ENCODE results near the gene FMNL2.

The FMNL2 gene

DNA sequence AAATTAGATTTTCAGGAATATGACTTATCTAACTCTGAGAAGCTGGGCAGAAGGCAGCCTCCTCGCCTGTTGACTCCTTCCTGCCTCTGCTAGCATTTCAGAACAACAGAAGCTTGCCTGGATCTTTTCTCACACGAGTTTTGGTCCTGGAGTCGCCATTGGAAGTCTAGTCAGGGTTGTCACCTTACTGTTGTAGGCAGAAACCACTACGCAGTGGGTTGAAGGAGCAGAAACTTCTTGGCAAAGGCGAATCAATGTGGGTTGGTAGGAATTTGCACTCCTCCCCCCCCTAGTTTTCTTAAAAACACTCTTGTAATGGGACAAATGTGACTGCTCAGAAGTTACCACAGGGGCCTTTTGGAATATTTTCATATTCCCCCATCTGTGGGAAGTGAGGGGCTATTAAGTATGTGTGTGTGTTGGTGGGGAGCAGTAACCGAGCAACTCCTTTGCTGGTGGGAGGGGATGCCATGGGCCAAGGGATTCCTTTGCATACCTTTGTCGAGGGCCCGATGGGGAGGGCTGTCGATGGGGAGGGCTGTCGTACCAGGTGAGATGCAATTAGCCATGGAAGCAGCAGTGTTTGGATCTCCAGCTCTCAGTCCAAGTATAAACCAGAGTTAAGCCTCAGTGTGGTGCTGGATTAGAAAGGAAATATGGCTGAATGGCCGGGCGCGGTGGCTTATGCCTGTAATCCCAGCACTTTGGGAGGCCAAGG lies 117.4 kb downstream of the FMNL2 start:
- DNase-seq, result no peak

DNA sequence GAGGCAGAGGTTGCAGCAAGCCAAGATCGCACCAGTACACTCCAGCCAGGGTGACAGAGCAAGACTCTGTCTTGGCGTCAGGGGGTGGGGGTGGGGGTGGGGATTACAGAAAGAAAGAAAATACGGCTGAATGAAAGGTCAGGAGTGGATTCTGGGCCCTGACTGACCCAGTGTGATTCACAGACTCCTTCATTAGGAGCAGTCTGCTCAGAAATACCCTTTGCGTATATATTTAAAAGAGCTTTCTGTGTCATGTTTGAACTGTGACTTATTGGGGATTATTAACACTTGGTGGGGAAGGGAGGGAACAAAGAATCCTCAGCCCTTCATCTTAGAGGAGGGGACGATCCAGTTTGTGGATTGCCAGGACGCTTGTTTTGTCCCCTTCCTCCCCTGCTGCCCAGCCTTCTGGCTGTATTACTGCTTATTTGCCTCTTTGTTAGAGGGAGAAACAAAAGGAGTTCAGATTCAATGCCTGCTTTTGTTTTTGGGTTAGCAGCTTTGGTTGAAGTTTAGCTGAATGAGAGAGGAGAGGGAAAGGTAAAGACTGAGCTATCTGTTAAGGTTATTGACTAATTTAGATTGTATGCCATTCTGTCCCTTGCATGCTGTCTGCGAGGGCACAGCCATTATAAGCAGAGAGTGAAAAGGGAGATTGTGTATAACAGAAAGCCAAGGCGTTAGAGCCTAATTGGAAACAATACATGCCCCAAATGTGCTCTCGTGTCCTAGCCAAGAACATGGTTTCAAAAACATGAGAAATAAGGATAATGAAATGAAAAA lies 118.3 kb downstream of the FMNL2 start:
- no peak for DNase-seq

DNA sequence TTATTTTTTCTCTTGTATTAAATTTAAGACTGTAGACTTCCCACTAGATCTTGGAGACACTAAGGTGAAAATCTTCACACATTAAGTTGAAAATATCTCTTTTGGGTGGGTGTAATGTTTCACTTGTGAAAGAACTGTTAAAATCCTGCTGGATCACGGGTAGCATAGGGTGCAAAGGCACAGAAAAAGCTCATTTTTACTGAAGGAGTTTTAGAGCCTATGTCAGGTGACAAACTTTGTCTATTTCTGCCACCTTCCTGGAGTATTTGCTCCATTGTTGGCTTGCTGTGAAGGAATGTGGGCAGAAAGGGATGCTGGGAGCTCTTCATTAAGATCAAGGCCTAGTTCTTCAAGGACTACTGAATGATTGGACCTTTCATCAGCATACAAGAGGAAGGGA lies 119.4 kb downstream of the FMNL2 start:
- DNase-seq, result no peak

DNA sequence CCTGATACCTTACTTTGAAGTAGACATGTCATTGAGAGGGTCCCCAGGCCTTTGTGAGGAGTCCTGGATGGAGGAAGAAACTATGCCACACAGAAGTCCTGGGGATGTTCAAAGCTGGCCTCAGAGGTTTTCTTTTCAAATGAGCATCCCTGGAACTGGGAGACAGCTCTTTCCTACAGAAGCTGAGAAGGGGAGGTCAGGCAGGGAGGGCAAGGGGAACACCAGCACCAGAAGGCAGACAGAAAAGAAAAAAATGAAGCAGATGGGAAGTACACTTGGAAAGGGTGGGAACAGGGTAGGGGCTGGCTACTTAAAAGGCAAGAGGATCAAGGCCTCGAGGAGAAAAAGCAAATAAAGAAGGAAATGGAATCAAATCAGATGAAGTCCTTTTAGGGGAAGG lies 120.0 kb downstream of the FMNL2 start:
- DNase-seq, result no peak

DNA sequence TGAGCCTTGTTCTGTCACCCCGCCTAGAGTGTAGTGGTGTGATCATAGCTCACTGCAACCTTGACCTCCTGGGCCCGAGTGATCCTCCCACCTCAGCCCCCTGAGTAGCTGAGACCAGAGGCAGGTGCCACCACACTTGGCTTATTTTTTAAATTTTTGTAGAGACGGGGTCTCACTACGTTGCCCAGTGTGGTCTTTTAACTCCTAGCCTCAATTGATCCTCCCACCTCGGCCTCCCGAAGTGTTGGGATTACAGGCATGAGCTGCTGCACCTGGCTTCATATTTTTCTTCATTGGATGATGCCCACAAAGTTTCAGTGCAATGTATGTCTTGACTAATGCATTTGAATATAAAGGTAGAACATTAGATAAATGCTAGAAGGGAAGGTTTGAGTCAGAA lies 120.8 kb downstream of the FMNL2 start:
- DNase-seq, result no peak

DNA sequence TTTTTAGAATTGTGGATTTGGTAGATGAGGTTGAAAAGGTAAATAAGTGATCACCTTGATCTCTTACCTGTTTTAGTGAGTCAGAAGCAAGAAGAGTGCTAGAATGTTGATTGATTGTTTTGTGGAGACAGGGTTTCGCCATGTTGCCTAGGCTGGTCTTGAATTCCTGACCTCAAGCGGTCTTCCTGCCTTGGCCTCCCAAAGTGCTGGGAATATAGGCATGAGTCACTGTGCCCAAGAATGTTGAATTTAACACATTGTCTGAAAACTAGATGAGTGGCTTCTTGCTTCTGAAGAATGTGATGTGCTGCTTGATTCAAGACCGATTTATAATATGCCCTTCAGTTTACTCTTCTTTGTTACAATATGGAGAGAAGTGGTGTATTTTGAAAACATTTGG lies 121.3 kb downstream of the FMNL2 start:
- DNase-seq, result no peak

DNA sequence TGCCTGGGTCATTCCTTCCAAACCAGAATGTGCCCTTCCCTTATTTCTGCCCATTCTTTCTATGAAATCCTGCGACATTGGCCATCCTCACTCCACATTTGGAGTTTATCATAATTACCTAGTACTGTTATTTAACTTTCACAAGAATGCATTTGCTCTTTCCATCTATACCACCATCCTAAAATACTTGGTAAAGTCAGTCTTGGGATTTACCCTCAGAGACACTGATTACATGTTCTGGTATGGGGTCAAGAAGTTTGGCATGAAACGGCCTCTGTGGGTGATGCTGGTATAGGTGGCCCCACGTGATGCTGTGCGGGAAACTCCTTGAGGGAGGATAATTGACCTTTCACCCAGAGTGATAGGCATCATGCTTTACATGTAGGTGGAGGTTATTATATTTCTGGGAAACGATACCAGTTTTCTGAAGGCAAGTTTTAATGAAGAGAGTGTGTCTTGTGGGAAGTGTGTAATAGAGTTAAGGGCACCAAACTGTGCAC lies 123.5 kb downstream of the FMNL2 start:
- DNase-seq, result no peak

DNA sequence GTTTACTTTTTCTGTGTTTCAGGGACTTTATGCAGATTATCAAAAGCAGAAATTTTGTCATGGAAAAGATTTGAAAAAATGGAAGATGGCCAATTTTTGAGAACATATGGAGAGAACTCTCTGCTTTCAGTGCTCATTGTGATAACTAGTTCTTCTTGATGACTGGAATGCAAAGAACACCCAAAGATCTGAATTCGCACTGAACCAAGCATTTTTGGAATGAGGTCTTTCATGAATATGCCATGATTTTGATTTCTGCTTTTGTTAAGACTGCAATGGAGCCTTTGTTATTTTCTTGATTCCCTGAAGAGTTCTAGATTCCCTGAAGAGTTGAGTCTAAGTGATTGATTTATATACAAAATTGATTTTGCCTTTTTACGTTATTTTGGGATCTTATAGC lies 124.1 kb downstream of the FMNL2 start:
- DNase-seq, result no peak

DNA sequence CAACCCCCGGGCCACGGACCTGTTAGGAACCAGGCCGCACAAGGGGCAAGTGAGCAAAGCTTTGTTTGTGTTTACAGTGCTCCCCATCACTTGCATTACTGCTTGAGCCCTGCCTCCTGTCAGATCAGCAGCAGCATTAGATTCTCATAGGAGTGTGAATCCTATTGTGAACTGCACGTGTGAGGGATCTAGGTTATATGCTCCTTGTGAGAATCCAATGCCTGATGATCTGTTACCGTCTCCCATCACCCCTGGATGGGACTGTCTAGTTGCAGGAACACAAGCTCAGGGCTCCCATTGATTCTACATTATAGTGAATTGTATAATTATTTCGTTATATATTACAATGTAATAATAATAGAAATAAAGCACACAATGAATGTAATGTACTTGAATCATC lies 125.6 kb downstream of the FMNL2 start:
- no peak for DNase-seq

DNA sequence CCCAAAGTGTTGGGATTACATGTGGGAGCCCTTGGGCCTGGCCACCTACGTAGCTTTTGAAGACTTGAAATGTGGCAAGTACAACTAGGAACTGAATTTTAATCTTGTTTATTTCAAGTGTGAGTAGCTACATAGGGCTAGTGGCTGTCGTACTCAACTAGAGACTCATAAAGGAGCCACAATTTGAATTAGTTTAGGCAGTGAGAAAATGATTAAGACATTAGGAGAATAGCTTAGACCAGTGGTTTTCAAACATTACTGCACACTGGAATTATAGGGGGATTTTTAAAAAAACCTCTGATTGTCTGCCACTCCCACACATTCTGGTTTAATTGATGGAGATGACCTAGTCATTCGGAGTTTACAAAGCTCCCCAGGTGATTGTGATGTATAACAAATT lies 127.1 kb downstream of the FMNL2 start:
- no peak for DNase-seq

DNA sequence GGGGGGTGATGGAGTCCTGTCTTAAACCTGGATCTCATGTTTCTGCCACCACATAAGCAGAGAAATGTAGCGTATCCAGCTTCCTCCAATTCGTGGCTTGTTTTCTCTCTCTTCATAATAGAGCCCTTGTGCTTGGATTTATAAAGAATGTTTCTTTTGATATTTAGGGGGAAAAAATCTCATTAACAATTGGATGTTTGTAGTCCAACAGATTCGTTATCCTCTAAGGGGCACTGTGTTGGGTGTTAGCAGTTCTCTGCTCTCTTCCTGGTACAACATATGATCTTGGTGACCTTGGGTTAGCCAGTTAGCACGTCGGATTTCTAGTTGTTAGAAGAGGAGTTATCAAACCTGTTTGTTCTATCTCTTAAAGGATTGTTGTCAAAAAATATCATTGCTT lies 127.8 kb downstream of the FMNL2 start:
- no peak for DNase-seq

DNA sequence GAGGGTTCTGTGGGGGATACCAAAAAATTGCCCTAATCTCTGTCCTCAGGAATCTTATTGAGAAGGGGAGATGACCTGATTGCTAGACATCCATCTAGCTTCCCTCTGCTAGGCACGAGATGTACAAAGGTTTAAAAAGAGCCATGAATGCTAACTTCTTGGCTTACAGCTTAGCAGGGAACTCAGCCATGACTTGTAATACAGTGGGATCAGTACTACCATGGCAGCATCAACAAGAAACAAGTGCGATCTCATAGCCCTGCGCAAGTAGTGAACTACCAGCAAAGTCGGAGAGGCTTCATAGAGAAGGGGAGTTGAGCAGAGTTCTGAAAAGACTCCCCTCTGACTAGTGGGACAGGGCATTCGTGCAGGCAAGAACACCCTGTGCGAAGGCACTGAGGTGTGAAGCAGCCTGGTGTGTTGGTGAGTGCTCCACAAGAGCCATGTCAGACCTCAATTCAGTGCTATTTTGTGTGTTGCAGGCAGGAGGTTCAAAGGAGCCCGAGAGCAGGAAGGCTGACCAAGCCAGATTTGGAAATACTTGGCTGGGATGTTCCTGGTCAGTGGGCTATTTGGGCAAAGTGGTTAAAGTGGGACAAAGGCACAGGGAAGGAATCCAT lies 130.0 kb downstream of the FMNL2 start:
- no peak for DNase-seq

DNA sequence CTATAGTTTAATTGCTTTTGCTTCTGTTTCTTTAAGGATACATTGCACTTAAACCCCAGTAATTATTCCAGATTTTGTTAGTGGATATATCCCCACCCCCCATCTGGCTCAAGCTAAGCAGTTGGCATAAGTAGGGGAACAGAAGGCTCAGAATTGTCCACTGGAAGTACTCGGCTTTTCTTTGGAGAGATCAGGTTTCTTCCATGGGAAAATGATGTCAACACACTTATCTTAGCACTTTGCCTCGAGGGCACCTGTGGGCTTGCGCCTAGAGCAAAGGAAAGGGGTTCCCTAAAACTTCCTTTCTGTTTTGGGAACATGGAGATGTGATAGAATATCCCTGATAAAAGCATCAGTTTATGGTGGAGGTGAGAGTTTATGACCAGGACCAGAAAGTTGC lies 130.6 kb downstream of the FMNL2 start:
- no peak for DNase-seq

DNA sequence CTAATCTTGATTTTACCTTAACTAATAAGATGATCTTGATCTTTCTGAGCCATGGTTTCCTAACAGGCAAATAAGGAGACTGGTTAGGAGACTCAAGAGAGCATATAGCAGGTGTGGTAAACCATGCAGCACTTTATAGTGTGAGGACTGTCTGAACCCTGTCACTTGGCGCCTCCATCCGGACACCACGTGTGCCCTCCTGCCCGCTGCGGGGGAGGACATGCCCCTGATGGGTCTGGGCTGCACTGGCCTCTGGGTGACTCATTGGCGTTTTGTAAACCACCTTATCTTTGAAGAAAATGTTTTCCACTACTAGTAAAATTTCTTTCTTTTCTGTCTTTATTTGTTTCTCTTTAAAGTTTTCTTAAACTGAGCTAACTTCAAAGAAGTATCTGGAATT lies 131.1 kb downstream of the FMNL2 start:
- DNase-seq, result no peak

DNA sequence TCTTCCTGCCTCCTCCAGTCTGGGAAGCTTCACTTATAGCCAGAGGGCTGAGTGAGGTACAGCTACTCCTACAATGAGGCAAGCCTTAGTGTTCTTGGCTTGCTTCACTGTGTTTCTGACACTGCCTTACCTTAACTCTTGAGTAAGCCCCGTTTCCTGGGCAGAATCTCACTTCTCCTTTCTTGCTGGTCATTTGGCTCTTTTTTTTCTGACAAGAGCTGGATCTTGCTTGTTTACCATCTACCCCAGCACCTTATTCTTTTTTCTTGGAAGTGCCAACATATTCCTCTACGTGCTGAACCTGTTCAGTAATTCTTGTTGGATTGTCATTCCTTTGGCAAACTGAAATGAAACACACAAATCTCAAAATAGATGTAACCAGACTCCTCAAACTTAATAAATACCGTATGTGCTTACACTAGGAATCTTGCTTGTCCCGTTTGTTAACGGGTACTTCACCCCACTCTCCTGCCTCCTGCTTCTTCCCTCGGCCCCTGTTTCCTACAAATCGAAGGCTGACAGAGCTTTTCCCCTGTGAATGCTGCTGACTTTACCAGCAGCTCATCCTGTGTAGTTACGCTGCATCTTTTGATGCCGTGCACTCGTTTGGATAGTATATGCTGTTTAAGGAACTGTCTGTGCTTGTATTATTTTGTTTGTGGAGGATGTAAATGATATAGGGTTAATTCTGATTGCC lies 132.2 kb downstream of the FMNL2 start:
- no peak for DNase-seq

DNA sequence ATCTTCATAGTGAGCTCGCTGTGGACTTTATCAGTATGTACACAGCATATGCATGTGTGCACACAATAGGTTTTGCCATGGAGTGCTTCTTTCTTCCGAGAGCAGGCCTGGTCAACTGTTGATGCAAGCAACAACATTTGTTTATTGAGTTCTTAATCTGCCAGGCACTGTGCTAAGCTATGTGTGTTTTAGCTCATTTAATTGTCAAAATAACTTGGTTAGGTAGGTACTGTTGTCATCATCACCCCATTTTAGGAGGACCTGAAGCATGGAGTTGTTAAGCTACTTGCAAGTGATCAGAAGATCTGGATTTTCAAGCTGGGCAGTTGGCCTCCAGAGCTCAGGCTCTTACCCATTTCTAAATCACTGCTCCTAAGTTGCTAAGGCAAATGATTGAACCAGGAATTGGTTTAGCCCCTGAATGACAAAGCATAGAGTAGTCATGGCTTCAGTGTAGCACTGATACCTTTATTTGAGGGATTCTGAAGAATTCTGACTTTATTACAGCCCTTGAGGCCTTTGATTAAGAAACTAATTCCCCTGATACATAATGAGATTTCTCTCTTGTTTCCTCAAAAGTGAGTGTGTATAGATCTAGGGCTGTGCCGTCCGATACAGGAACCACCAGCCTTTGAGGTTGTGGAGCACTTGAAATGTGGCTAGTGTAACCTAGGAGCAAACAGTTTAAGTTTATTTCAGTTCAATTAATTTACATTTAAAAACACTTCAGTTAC lies 132.9 kb downstream of the FMNL2 start:
- DNase-seq, result no peak

DNA sequence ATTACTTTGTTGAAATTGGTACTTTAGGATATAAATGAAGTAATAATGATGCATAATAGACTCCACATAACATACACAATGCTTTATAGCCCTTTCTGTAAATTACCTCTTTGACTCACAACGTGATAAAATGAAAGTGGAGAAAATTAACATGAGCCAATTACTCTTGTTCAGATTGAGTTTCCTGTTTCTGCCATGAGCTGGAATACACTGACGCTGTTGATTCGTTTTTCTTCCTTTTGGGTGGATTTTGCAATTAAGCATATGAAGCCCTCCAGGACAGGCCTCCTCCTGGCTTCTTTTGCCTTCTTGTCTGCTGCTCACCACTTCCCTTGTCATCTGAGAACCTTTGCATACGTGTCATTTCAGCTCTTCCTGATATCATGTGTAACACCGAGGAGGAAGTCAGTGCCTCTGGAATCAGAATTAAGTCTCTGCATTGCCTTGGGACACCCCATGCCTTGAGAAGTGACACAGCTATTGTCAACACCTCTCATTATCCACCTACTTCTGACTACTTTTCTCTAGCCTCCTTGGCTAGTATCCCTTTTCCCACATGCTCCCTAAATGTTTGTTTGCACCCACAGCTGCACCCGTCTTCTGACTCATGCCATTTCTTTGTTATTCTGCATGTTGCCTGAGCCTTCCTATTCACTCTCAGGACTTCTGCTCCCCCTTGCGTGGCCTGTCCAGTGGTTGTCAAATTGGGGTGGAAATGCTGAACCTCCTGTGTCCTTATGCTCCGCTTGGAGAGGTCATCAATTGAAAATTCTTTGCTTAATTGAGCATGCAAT lies 134.1 kb downstream of the FMNL2 start:
- DNase-seq, result no peak

DNA sequence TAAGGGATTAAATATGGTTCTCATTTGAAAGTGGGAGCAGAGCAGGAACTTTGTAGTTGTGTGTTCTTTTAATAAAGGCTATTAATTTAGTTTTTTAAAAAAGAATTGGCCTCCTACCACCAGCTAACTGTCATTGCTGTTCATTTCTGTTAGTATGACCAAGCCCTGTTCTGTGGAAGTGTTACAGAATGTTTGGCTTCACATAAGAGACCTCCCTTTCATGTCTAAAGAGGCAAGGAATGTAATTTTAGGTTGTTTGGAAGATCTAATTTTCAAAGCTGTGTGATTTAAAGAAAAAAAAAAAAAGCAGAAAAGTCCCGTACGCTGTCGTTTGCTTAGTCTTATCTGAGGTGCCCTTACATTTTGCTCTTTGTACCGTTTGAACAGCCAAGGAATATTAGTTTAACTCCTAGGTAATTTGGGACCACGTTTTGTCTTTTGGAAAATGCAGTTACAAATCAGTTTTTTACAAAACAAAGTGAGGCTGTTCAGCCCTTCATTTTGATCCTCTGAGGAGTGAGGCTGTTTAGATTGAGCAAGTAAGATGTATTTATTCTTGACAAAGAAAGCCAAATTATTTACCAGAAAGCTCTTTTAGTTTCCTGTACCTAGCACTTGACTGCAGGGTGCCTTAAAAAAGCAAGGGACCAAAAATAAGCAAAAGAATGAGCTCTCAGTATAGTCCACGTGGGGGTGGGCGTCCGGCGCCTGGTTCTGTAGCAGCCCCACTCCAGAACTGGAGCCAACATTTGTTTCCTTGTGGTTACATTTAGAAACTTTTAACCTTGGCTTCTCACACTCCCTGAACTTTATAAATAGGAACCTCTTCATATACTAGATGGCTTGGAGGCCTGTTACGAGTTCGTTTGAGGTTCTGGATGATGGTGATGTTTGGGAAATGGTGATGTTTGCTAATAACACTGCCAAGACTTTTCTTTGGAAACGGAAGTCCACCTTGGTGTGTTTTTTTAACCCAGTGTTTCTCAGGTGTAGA lies 136.2 kb downstream of the FMNL2 start:
- no peak for DNase-seq

DNA sequence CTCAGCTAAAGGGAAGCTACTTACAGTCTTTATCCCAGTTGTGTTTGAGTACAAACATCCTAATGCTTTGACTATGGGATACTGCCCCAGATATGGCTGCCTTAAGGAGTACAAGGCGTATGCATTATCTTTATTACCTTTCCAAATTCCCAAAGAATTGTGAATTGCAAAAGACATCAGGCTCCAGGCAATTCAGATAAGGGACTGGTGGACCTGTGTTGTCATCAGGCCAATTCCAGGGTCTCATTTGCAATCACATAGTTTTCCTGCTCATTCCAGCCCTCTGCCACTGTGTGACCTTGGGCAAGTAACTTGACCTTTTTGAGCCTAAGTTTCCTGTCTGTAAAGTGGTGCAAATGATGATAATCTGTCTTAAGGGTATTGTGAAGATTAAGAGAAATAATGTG lies 137.5 kb downstream of the FMNL2 start:
- DNase-seq, result no peak

DNA sequence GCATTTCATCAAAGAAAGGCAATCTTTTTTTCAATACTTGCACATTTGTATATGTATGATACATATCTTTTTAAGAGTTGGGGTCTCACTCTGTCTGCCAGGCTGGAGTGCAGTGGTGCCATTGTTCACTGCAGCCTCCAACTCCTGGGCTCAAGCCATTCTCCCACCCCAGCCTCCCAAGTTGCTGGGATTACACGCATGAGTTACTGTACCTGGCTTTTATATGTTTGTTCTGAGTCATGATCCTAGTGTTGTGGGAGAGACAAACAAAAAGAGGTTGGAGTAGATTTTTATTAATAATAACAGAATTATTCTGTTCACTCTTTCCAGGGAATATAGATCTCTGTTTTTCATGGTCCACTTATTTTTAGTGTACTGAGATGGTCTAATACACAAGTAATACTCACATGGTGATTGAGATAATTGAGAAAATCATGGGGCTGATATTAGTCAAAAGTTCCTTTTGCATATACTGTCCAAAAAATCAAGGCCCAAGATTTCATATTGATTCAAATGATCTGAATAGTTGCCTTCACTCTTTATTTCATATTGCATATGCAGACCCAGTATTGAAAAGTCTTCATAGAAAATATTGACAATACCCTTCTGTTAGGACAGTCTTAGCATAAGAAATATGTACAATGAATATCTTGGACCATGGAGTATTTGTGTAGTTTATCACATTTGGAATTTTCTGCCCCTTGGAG lies 138.3 kb downstream of the FMNL2 start:
- DNase-seq, result no peak
